ENCODE measurements around the gene NT5E. TPM values are rescaled to one million over a fixed set of nuclear protein-coding genes. Genes with fewer than 3 reads are reported as not detected.

Gene NT5E
- total RNA-seq, 4 donors from 2014 or later: 15.5 to 38.8 (median 22.7) TPM

- no peak for TF ChIP-seq CTCF (IDR thresholded peaks at IDR 0.05; ENCODE audit: low read depth)
Observed at GRCh38 chr6:85453052-85453451, 3.2 kb downstream of the NT5E start.

- no peak for TF ChIP-seq CTCF (IDR thresholded peaks at IDR 0.05; ENCODE audit: low read depth)
Observed at GRCh38 chr6:85453490-85453889, 3.6 kb downstream of the NT5E start.

- no peak for TF ChIP-seq CTCF (IDR thresholded peaks at IDR 0.05; ENCODE audit: low read depth)
Observed at GRCh38 chr6:85455471-85456026, 5.7 kb downstream of the NT5E start.

GRCh38 chr6:85456782-85457181 is 6.9 kb downstream of the NT5E start:
- TF ChIP-seq CTCF (IDR thresholded peaks at IDR 0.05; ENCODE audit: low read depth): no peak

GRCh38 chr6:85458184-85458583 is 8.3 kb downstream of the NT5E start:
- no peak for TF ChIP-seq CTCF (IDR thresholded peaks at IDR 0.05; ENCODE audit: low read depth)

- TF ChIP-seq CTCF (IDR thresholded peaks at IDR 0.05; ENCODE audit: low read depth): no peak
Observed at GRCh38 chr6:85458782-85459181, 8.9 kb downstream of the NT5E start.

- no peak for TF ChIP-seq CTCF (IDR thresholded peaks at IDR 0.05; ENCODE audit: low read depth)
Observed at GRCh38 chr6:85459224-85459901, 9.5 kb downstream of the NT5E start.

Data from subcutaneous adipose tissue (tissue), 4 donors.